ENCODE data around the gene SHC2. TPM values are rescaled to one million over a fixed set of nuclear protein-coding genes. Genes with fewer than 3 reads are reported as not detected.
"Not testable (repeated sequence)": the region's sequence is repeated elsewhere in the genome, so short reads cannot be mapped to it uniquely, and the experiment has no call there.

The SHC2 gene
- total and polyA plus RNA-seq, 8 donors: 13.8 to 169 (median 36.6) TPM

DNA sequence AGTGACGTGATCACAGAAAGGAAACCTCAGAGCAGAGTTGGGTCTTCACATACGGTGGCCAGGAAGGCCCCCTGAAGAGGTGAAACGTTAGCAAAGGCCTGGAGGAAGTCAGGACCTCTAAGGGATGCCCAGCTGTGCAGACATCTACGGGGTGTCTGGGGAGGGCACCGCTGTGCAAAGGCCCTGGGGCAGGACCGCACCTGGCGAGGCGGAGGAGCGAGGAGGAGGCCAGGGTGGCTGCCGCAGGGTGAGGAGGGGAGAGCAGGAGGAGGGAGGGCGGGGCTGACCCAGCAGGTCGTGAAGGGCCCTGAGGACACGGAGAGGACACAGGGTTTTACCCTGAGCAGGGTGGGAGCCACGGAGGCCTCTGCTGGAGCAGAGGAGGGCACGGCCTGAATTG lies 23.7 kb upstream of the SHC2 start:
- Histone ChIP-seq H3K4me3 (no peak overlapping the region), H3K4me1 (peaks cover 11 to 18% (median 16%) of the 10 kb centered on the region in 4 donors), H3K27ac (no peak overlapping the region), H3K9me3 (no peaks in the 10 kb centered on the region), H3K27me3 (peaks cover 8 to 36% (median 14%) of the 10 kb centered on the region in 3 donors), H3K36me3 (no peaks in the 10 kb centered on the region)
- WGBS, 5 donors: 59 to 68% (median 65%) methylated on average over 15 of the region's 15 CpGs
- DNase-seq: no peak
- TF ChIP-seq EP300 (IDR thresholded peaks at IDR 0.05) (no peak), POLR2AphosphoS5 (IDR thresholded peaks at IDR 0.05) (no peak), POLR2A (IDR thresholded peaks at IDR 0.05) (no peak)
- TF ChIP-seq, protein P1, sequence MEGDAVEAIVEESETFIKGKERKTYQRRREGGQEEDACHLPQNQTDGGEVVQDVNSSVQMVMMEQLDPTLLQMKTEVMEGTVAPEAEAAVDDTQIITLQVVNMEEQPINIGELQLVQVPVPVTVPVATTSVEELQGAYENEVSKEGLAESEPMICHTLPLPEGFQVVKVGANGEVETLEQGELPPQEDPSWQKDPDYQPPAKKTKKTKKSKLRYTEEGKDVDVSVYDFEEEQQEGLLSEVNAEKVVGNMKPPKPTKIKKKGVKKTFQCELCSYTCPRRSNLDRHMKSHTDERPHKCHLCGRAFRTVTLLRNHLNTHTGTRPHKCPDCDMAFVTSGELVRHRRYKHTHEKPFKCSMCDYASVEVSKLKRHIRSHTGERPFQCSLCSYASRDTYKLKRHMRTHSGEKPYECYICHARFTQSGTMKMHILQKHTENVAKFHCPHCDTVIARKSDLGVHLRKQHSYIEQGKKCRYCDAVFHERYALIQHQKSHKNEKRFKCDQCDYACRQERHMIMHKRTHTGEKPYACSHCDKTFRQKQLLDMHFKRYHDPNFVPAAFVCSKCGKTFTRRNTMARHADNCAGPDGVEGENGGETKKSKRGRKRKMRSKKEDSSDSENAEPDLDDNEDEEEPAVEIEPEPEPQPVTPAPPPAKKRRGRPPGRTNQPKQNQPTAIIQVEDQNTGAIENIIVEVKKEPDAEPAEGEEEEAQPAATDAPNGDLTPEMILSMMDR (IDR thresholded peaks at IDR 0.05): no peak
- intact Hi-C loops (cut with DNase I; ENCODE audit: low total_unique reads): no loop called here

DNA sequence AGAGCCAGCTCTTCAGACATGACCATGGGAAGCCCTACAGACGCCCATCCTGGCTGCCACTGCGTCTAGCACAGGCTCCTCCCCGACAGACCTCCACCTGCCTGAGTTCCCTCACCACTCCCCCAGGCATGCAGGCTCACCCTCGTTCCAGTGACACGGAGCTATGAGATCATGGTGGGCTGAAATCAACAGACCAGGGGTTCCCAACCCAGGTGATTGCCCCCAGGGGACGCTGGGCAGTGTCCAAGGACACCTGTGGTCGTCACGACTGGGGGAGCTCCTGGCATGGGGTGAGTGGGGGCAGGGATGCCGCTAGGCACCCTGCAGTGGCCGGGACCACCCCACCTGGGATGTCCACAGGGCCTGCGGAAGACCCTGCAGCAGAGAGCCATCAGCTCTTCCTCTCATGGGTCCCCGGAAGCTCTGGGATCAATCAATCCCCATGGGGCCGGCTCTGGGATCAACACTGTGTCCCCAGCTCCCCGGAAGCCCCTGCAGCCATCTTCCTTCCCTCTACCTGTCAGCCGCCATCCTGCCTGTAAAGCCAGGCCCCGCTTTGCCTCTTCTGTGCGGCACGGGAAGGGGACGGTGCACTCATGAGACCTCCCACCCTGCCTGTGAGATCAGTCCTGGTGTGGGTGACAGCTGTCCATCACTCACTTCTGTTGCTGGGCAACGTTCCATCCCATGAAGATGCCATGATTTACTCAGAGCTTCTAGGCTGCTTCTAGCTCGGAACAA lies 22.7 kb upstream of the SHC2 start:
- Histone ChIP-seq H3K4me3 (no peak overlapping the region), H3K27ac (no peak overlapping the region), H3K9me3 (no peaks in the 10 kb centered on the region), H3K36me3 (no peaks in the 10 kb centered on the region), H3K4me1 (peaks cover 10 to 15% (median 12%) of the 10 kb centered on the region in 4 donors), H3K27me3 (peaks cover 8 to 42% (median 14%) of the 10 kb centered on the region in 3 donors)
- intact Hi-C loops (cut with DNase I; ENCODE audit: low total_unique reads): no loop called here
- WGBS, 5 donors: 50 to 57% (median 54%) methylated on average over 9 to 21 of the region's 21 CpGs
- TF ChIP-seq EP300 (IDR thresholded peaks at IDR 0.05): no peak
- no peak for TF ChIP-seq POLR2AphosphoS5 (IDR thresholded peaks at IDR 0.05)
- TF ChIP-seq, protein P1 (IDR thresholded peaks at IDR 0.05): no peak
- DNase-seq: no peak

DNA sequence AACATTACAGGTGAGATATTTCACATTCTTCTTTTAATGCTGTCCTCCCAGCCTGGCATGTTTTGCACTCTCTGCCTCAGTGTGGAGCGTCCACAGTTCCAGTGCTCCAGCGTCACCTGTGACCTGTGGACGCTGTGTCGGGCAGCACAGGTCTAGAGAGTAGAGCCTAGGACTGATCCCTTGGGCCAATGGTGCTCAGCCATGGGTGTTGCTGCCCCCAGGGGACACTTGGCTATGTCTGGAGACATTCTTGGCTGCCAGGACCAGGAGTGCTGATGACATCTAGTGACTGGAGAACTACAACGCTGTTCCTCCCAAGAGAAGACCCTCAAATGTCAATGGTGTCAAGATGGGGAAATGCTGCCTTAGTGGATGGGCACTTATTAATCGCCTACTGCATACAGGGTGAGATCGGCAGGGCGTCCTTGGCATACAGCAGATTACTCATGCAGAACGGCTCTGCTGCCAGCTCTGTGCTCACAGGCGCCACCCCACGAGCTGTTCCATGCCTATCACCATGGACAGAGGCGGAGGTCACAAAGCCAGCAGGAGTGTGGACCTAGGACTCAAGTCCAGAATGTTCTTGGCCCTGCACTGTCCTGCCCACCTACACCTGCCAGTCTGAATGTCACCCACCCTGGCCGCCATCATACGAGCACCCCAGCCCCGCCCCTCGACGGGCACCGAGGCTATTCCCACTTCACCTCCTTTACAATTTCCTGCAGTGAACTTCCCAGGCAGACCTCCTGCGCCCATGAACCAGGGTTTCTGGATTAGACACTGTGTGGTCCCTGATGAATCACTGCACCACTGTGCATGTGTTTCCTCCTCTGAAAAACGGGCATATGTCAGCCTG lies 21.6 kb upstream of the SHC2 start:
- TF ChIP-seq EP300 (IDR thresholded peaks at IDR 0.05) (no peak), POLR2AphosphoS5 (IDR thresholded peaks at IDR 0.05) (no peak), POLR2A (IDR thresholded peaks at IDR 0.05) (no peak)
- TF ChIP-seq, protein P1 (IDR thresholded peaks at IDR 0.05): no peak
- intact Hi-C loops (cut with DNase I; ENCODE audit: low total_unique reads): no loop called here
- Histone ChIP-seq H3K36me3 (no peaks in the 10 kb centered on the region), H3K9me3 (no peaks in the 10 kb centered on the region), H3K27ac (no peak overlapping the region), H3K4me1 (peaks cover 4 to 10% (median 7%) of the 10 kb centered on the region in 4 donors), H3K4me3 (no peak overlapping the region), H3K27me3 (peaks cover 8 to 44% (median 14%) of the 10 kb centered on the region in 3 donors)
- WGBS, 5 donors: 50 to 70% (median 52%) methylated on average over 14 to 20 of the region's 20 CpGs
- DNase-seq: no peak

DNA sequence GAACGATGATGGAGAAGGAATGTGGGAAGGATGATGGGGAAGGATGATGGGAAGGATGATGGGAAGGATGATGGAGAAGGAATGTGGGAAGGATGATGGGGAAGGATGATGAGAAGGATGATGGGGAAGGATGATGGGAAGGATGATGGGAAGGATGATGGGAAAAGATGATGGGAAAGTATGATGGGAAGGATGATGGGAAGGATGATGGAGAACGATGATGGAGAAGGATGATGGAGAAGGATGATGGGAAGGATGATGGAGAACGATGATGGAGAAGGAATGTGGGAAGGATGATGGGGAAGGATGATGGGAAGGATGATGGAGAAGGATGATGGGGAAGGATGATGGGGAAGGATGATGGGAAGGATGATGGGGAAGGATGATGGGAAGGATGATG lies 20.3 kb upstream of the SHC2 start:
- DNase-seq; H3K9me3 ChIP-seq; H3K27ac ChIP-seq; H3K36me3 ChIP-seq; intact Hi-C loops (cut with DNase I; ENCODE audit: low total_unique reads); H3K4me3 ChIP-seq; H3K4me1 ChIP-seq: not testable (repeated sequence)
- H3K27me3 ChIP-seq: peaks cover 8 to 35% (median 14%) of the 10 kb centered on the region in 3 donors
- 94 to 97% (median 94%) methylated on average over 3 of the region's 3 CpGs for WGBS, 5 donors

Data from stomach (tissue), 9 donors.